ENCODE data around the gene RAB4A.
A peak's percentile ranks its signal among the peaks of the same experiment; 100 is the strongest.
"Not testable (repeated sequence)": the region's sequence is repeated elsewhere in the genome, so short reads cannot be mapped to it uniquely, and the experiment has no call there.

RAB4A gene

DNA sequence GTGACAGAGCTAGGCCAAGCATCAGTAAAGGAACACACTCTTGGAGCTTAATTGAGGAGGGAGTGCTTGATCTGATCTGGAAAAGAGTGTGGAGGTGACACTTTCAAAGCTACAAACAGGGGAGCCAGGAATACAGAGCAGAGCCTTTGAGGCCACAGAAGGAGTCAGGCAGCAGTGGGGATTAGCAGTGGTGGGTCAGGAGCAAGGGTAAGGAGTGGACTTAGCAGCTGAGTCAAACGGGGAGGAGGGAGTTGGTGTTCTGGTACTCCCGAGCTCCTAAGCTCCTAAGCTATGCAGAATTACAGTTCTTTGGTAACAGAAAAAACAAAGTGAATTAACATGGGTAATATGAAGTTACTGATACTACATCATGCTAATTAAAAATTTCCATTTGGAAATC, 14.5 kb downstream of the RAB4A start:
- no peak overlapping the region for H3K4me3 ChIP-seq (ENCODE audit: low read length)
- DNase-seq (ENCODE audit: low read depth), result peak; percentile 96
- no peak for TF ChIP-seq CTCF (conservative IDR thresholded peaks at IDR 0.05; ENCODE audit: low read depth, low read length)

DNA sequence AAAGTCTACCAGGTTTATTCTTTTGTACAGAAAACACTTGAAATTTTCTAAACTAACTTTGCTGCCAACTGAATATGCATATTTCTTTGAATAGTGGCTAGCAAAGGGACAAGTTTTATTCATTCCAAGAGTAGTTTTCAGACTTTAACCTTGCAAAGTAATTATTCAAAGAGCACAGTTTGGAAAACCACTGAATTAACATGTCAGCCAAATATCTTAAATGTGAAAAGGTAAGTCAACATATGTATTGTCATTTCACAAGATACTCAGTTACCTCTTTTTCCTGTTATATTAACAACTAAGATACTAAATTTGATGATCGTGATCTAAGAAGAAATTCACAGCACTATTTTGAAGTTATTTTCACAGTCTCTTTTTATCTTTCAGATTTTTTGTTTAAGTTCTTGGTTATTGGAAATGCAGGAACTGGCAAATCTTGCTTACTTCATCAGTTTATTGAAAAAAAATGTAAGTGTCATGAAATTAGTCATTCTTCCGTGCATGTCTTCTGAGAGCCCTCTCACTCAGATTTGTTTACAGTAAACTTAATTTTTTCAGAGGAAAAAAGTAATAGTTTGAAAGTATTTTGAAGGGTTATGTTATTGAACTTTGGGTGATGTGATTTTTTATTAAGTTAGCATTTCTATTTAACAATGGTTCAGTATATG, 15.3 kb downstream of the RAB4A start:
- TF ChIP-seq CTCF (conservative IDR thresholded peaks at IDR 0.05; ENCODE audit: low read depth, low read length), result no peak
- no peak for DNase-seq (ENCODE audit: low read depth)
- no peak overlapping the region for H3K4me3 ChIP-seq (ENCODE audit: low read length)

- no peak for TF ChIP-seq CTCF (conservative IDR thresholded peaks at IDR 0.05; ENCODE audit: low read depth, low read length)
- no peak for DNase-seq (ENCODE audit: low read depth)
- no peak overlapping the region for H3K4me3 ChIP-seq (ENCODE audit: low read length)
Measured at GRCh38 chr1:229287267-229287666, 16.4 kb downstream of the RAB4A start.

GRCh38 chr1:229288516-229288915, 17.6 kb downstream of the RAB4A start:
- no peak for DNase-seq (ENCODE audit: low read depth)
- H3K4me3 ChIP-seq (ENCODE audit: low read length), result no peak overlapping the region
- TF ChIP-seq CTCF (conservative IDR thresholded peaks at IDR 0.05; ENCODE audit: low read depth, low read length), result no peak

DNA sequence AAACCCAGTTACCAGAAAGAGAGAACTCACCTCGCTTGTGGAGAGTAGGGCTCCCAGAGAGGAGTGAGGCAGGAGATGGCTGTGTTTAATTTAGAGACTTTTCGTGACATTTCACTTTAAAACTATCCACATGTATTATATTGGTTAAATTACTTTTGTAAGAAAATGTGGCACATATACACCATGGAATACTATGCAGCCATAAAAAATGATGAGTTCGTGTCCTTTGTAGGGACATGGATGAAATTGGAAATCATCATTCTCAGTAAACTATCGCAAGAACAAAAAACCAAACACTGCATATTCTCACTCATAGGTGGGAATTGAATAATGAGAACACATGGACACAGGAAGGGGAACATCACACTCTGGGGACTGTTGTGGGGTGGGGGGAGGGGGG, 20.8 kb downstream of the RAB4A start:
- DNase-seq (ENCODE audit: low read depth); H3K4me3 ChIP-seq (ENCODE audit: low read length): not testable (repeated sequence)

DNA sequence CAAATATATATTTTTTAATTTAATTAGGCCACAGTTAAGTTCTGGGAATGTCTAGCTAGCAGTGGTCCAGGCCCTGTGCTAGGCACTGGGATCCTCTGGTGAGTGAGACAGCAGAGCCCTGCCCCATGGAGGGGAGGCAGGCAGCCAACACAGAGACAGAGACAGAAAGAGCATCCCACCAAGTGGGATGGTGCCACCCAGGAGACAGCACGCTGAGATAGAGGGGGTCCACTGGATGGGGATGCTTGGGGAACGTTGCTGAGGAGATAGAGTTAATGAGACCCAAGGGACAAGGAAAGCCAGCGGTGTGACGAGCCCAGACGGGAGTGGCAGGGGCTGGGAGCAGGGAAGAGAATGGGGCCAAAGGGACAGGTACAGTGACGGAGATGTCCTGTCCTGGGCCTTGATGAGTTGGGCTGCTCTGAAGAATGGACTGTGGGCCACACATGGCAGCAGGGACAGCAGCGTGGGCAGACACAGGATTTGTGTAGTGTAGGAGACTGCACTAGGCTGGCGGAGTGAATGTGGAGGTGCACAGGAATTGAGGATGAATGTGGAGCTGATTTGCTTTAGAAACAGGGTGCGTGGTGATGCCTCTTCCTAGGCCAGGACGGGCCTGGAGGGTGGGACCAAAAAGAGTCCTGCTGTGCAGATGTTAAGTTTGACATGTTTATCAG, 22.8 kb downstream of the RAB4A start:
- DNase-seq (ENCODE audit: low read depth), result no peak
- no peak for TF ChIP-seq CTCF (conservative IDR thresholded peaks at IDR 0.05; ENCODE audit: low read depth, low read length)
- no peak overlapping the region for H3K4me3 ChIP-seq (ENCODE audit: low read length)

GRCh38 chr1:229295745-229296144, 24.8 kb downstream of the RAB4A start:
- DNase-seq (ENCODE audit: low read depth), result no peak
- TF ChIP-seq CTCF (conservative IDR thresholded peaks at IDR 0.05; ENCODE audit: low read depth, low read length), result no peak
- H3K4me3 ChIP-seq (ENCODE audit: low read length), result no peak overlapping the region
